Measurements from ENCODE around the gene TRH. TPM values are rescaled to one million over a fixed set of nuclear protein-coding genes. Genes with fewer than 3 reads are reported as not detected.

The TRH gene
- total RNA-seq, 1 experiment from 2014 or later, result not detected

GRCh38 chr3:129978123-129978522, 3.6 kb downstream of the TRH start:
- intact Hi-C loops (cut with micrococcal nuclease; ENCODE audit: unreplicated experiment), result no loop called here
- POLR2A ChIA-PET, result no interaction called here
- DNase-seq, result no peak
- H3K9me3 Mint-ChIP-seq (ENCODE audit: unreplicated experiment), result no peaks in the 10 kb centered on the region
- H3K27ac Mint-ChIP-seq (ENCODE audit: unreplicated experiment), result no peak overlapping the region
- Histone ChIP-seq H3K4me1 (no peaks in the 10 kb centered on the region), H3K36me3 (ENCODE audit: control insufficient read depth, insufficient read depth, low read length) (no peaks in the 10 kb centered on the region), H3K27me3 (replicated peaks; ENCODE audit: control insufficient read depth, insufficient read depth, low read length) (no peaks in the 10 kb centered on the region; the same call in 1 of the 2 replicates), H3K9me3 (no peaks in the 10 kb centered on the region), H3K4me3 (ENCODE audit: low read depth, low read length) (no peak overlapping the region)
- peaks cover 4% of the 10 kb centered on the region for H3K27me3 Mint-ChIP-seq (ENCODE audit: insufficient read depth, unreplicated experiment)
- BruUV-seq (replicated peaks), result no TSS peak
- H3K4me1 Mint-ChIP-seq (ENCODE audit: low read depth, unreplicated experiment), result no peaks in the 10 kb centered on the region
- CTCF ChIA-PET, result no interaction called here
- TF ChIP-seq CTCF (IDR thresholded peaks at IDR 0.05; ENCODE audit: insufficient read depth in 1 of 2, low read depth in 1 of 2, low read length in 1 of 2, severe bottlenecking in 1 of 2, unreplicated experiment in 1 of 2), result no peak
- H3K4me3 Mint-ChIP-seq (ENCODE audit: unreplicated experiment), result no peak overlapping the region
- no peaks in the 10 kb centered on the region for H3K36me3 Mint-ChIP-seq (ENCODE audit: insufficient read depth, unreplicated experiment)

GRCh38 chr3:129979905-129980304, 5.4 kb downstream of the TRH start:
- Mint-ChIP-seq H3K9me3 (ENCODE audit: unreplicated experiment) (no peaks in the 10 kb centered on the region), H3K36me3 (ENCODE audit: insufficient read depth, unreplicated experiment) (no peaks in the 10 kb centered on the region), H3K4me1 (ENCODE audit: low read depth, unreplicated experiment) (no peaks in the 10 kb centered on the region), H3K27ac (ENCODE audit: unreplicated experiment) (no peak overlapping the region), H3K27me3 (ENCODE audit: insufficient read depth, unreplicated experiment) (peaks cover 4% of the 10 kb centered on the region), H3K4me3 (ENCODE audit: unreplicated experiment) (no peak overlapping the region)
- Histone ChIP-seq H3K27me3 (replicated peaks; ENCODE audit: control insufficient read depth, insufficient read depth, low read length) (no peaks in the 10 kb centered on the region; the same call in 1 of the 2 replicates), H3K36me3 (ENCODE audit: control insufficient read depth, insufficient read depth, low read length) (no peaks in the 10 kb centered on the region), H3K9me3 (no peaks in the 10 kb centered on the region), H3K4me1 (no peaks in the 10 kb centered on the region), H3K4me3 (ENCODE audit: low read depth, low read length) (no peak overlapping the region)
- no peak for DNase-seq
- ChIA-PET POLR2A (no interaction called here), CTCF (no interaction called here)
- intact Hi-C loops (cut with micrococcal nuclease; ENCODE audit: unreplicated experiment), result no loop called here
- no TSS peak for BruUV-seq (replicated peaks)
- no peak for TF ChIP-seq CTCF (IDR thresholded peaks at IDR 0.05; ENCODE audit: insufficient read depth in 1 of 2, low read depth in 1 of 2, low read length in 1 of 2, severe bottlenecking in 1 of 2, unreplicated experiment in 1 of 2)

GRCh38 chr3:129983561-129983960, 9.0 kb downstream of the TRH start:
- no peak for DNase-seq
- H3K36me3 ChIP-seq (ENCODE audit: control insufficient read depth, insufficient read depth, low read length), result no peaks in the 10 kb centered on the region
- no peak for TF ChIP-seq CTCF (IDR thresholded peaks at IDR 0.05; ENCODE audit: insufficient read depth in 1 of 2, low read depth in 1 of 2, low read length in 1 of 2, severe bottlenecking in 1 of 2, unreplicated experiment in 1 of 2)
- H3K9me3 ChIP-seq, result no peaks in the 10 kb centered on the region
- H3K4me3 Mint-ChIP-seq (ENCODE audit: unreplicated experiment), result no peak overlapping the region
- CTCF ChIA-PET, result no interaction called here
- H3K4me3 ChIP-seq (ENCODE audit: low read depth, low read length), result no peak overlapping the region
- H3K27me3 Mint-ChIP-seq (ENCODE audit: insufficient read depth, unreplicated experiment), result peaks cover 4% of the 10 kb centered on the region
- no TSS peak for BruUV-seq (replicated peaks)
- no peaks in the 10 kb centered on the region for H3K4me1 Mint-ChIP-seq (ENCODE audit: low read depth, unreplicated experiment)
- no peaks in the 10 kb centered on the region; the same call in 1 of the 2 replicates for H3K27me3 ChIP-seq (replicated peaks; ENCODE audit: control insufficient read depth, insufficient read depth, low read length)
- intact Hi-C loops (cut with micrococcal nuclease; ENCODE audit: unreplicated experiment), result no loop called here
- no peaks in the 10 kb centered on the region for H3K36me3 Mint-ChIP-seq (ENCODE audit: insufficient read depth, unreplicated experiment)
- H3K4me1 ChIP-seq, result no peaks in the 10 kb centered on the region
- POLR2A ChIA-PET, result no interaction called here
- no peaks in the 10 kb centered on the region for H3K9me3 Mint-ChIP-seq (ENCODE audit: unreplicated experiment)
- no peak overlapping the region for H3K27ac Mint-ChIP-seq (ENCODE audit: unreplicated experiment)
